ENCODE data around the gene MAP1S.
A peak's percentile ranks its signal among the peaks of the same experiment; 100 is the strongest.

Gene MAP1S

DNA sequence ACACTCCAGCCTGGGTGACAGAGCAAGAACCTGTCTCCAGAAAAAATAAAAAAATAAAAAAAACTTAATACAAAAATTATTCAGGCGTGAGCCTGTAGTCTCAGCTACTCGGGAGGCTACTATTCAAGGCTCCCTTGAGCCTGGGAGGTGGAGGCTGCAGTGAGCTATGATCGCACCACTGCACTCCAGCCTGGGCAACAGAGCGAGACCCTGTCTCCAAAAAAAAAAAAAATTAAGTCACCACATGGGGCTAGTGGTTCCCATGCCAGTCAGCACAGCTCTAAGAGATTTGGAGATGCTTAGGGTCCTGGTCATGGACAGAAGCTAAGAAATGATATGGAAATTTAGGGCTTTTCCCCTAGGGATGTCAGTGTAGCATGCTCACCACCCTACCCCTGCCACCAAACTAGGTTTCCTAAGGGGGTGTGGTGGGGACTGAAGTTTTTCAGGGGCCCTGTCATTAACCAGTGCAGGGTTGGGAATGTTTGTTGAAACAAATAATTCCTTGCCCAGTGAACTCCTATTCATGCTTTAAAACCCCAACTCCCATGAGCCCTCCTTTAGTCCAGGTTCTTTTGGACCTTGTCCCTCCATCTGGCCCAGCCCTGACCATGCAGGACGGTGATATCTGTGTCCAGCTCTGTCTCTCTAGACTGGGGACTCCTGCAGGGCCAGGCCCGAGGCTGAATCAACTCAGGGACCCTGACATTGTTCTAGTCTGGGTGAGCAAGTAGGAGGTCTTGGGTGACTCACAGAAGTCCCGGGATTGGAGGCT is 33.8 kb downstream of the MAP1S start:
- Histone ChIP-seq H3K9me3 (ENCODE audit: control insufficient read depth, low read length) (no peaks in the 10 kb centered on the region), H3K27me3 (ENCODE audit: control insufficient read depth in 1 of 2, insufficient read depth in 1 of 2, low read length in 2 of 2) (peaks cover 0 to 7% of the 10 kb centered on the region in 2 experiments), H3K4me1 (ENCODE audit: control insufficient read depth, insufficient read depth, low read depth, low read length) (peaks cover 10% of the 10 kb centered on the region), H2AK5ac (ENCODE audit: low read length, severe bottlenecking) (no peak overlapping the region), H3K36me3 (ENCODE audit: control insufficient read depth in 1 of 2, insufficient read depth in 2 of 2, low read depth in 1 of 2, low read length in 2 of 2) (no peaks in the 10 kb centered on the region), H3K23ac (ENCODE audit: low read length in 2 of 2) (no peak overlapping the region), H4K91ac (ENCODE audit: low read length) (no peak overlapping the region), H2BK15ac (ENCODE audit: low read depth, poor library complexity, severe bottlenecking) (no peak overlapping the region), H2BK5ac (ENCODE audit: low read depth, low read length, poor library complexity, severe bottlenecking) (no peak overlapping the region), H3K14ac (ENCODE audit: low read length in 2 of 2) (no peak overlapping the region), H3K79me1 (replicated peaks; ENCODE audit: low read length, poor library complexity, severe bottlenecking) (no peaks in the 10 kb centered on the region), H3K4ac (ENCODE audit: low read depth in 1 of 2, low read length in 2 of 2) (no peak overlapping the region), H3K9ac (ENCODE audit: low read length) (no peak overlapping the region), H3K18ac (ENCODE audit: low read depth in 1 of 2, low read length in 2 of 2) (no peak overlapping the region), H2BK120ac (ENCODE audit: low read depth, low read length) (no peak overlapping the region), H4K8ac (ENCODE audit: low read length) (no peak overlapping the region), H3K4me2 (ENCODE audit: low read length, poor library complexity, severe bottlenecking) (no peak overlapping the region), H2AFZ (ENCODE audit: low read depth, low read length) (no peak overlapping the region), H3K4me3 (ENCODE audit: insufficient read depth in 1 of 2, low read depth in 1 of 2, low read length in 2 of 2) (no peak overlapping the region), H2BK12ac (ENCODE audit: low read length in 2 of 2) (no peak overlapping the region), H3K27ac (ENCODE audit: low read length, poor library complexity, severe bottlenecking) (no peak overlapping the region)
- 79% methylated on average over 6 of the region's 7 CpGs for WGBS
- DNase-seq, result no peak

DNA sequence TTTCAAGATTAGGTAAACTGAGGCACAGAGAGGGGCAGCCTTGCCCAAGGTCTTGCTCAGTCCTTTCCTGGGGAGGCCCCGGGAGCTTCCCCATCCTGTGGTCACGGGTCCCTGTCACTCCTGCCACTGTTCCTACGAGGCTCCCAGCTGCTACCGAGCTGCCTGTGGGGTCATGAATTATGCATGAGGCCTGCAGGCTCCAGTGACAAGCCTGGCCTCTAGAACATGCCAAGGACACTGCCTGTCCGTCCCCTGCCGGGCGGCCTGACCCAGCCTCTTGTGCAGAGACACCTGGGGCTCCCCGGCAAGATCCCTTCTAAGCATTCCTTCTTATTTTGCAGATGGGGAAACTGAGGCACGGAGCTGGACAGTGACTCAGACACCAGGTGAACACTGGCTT is 34.7 kb downstream of the MAP1S start:
- Histone ChIP-seq H3K18ac (ENCODE audit: low read depth in 1 of 2, low read length in 2 of 2) (no peak overlapping the region), H3K9ac (ENCODE audit: low read length) (no peak overlapping the region), H3K36me3 (ENCODE audit: control insufficient read depth in 1 of 2, insufficient read depth in 2 of 2, low read depth in 1 of 2, low read length in 2 of 2) (no peaks in the 10 kb centered on the region), H3K27me3 (ENCODE audit: control insufficient read depth in 1 of 2, insufficient read depth in 1 of 2, low read length in 2 of 2) (peaks cover 0 to 1% of the 10 kb centered on the region in 2 experiments), H3K4me3 (ENCODE audit: insufficient read depth in 1 of 2, low read depth in 1 of 2, low read length in 2 of 2) (no peak overlapping the region), H3K4me2 (ENCODE audit: low read length, poor library complexity, severe bottlenecking) (no peak overlapping the region), H2BK12ac (ENCODE audit: low read length in 2 of 2) (no peak overlapping the region), H4K91ac (ENCODE audit: low read length) (peak overlapping the region; percentile 20), H3K9me3 (ENCODE audit: control insufficient read depth, low read length) (no peaks in the 10 kb centered on the region), H3K23ac (ENCODE audit: low read length in 2 of 2) (no peak overlapping the region), H3K4ac (ENCODE audit: low read depth in 1 of 2, low read length in 2 of 2) (no peak overlapping the region), H2BK120ac (ENCODE audit: low read depth, low read length) (no peak overlapping the region), H2BK15ac (ENCODE audit: low read depth, poor library complexity, severe bottlenecking) (no peak overlapping the region), H3K27ac (ENCODE audit: low read length, poor library complexity, severe bottlenecking) (no peak overlapping the region), H2BK5ac (ENCODE audit: low read depth, low read length, poor library complexity, severe bottlenecking) (no peak overlapping the region), H3K4me1 (ENCODE audit: control insufficient read depth, insufficient read depth, low read depth, low read length) (peaks cover 10% of the 10 kb centered on the region), H2AFZ (ENCODE audit: low read depth, low read length) (no peak overlapping the region), H3K79me1 (replicated peaks; ENCODE audit: low read length, poor library complexity, severe bottlenecking) (no peaks in the 10 kb centered on the region), H2AK5ac (ENCODE audit: low read length, severe bottlenecking) (no peak overlapping the region), H4K8ac (ENCODE audit: low read length) (peak overlapping the region; percentile 4), H3K14ac (ENCODE audit: low read length in 2 of 2) (no peak overlapping the region)
- no peak for DNase-seq
- WGBS, result 74% methylated on average over 9 of the region's 9 CpGs

DNA sequence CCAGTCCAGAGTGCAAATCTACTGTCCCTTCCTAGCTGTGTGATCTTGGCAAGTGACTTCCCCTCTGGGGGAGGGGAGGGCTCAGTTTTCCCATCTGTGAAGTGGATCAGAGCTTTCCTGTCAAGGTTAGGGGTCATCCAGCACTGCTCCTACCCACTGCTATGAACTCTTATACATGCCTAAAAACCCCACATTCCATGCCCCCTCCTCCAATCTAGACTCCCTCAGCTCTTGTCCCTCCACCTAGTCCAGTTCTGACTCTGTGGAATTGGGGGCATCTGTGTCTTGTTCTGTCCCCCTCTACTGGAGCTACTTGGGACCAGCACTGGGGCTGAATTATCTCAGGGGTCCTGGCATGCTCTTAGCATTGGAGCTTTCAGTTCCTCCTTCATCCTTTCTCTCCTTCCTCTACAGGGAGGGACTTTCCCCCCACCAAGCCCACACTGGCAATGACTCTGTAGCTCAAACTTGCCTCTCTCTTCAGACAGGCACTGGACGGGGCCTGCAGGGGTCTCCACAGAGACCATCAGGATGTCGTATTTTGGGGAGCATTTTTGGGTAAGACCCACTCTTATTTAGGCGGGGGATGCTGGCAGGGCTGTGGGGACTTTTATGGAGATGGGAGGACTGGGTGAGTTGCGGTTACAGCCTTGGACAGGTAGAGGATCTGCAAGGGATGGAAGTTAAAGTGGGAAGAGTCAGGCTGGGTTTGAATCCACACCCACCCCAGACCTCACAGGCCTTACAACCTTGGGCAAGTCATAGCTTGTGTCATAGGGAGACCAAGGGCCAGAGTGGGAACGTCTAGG is 35.6 kb downstream of the MAP1S start:
- no peak overlapping the region for H3K23ac ChIP-seq (ENCODE audit: low read length in 2 of 2)
- no peak overlapping the region for H2BK15ac ChIP-seq (ENCODE audit: low read depth, poor library complexity, severe bottlenecking)
- H3K18ac ChIP-seq (ENCODE audit: low read depth in 1 of 2, low read length in 2 of 2), result no peak overlapping the region
- no peak overlapping the region for H4K91ac ChIP-seq (ENCODE audit: low read length)
- no peak overlapping the region for H3K14ac ChIP-seq (ENCODE audit: low read length in 2 of 2)
- H3K9me3 ChIP-seq (ENCODE audit: control insufficient read depth, low read length), result no peaks in the 10 kb centered on the region
- no peak overlapping the region for H3K4me2 ChIP-seq (ENCODE audit: low read length, poor library complexity, severe bottlenecking)
- peaks cover 10% of the 10 kb centered on the region for H3K4me1 ChIP-seq (ENCODE audit: control insufficient read depth, insufficient read depth, low read depth, low read length)
- H2AK5ac ChIP-seq (ENCODE audit: low read length, severe bottlenecking), result no peak overlapping the region
- no peak overlapping the region for H2AFZ ChIP-seq (ENCODE audit: low read depth, low read length)
- no peak for DNase-seq
- no peak overlapping the region for H2BK120ac ChIP-seq (ENCODE audit: low read depth, low read length)
- 63% methylated on average over 5 of the region's 5 CpGs for WGBS
- no peak overlapping the region for H2BK12ac ChIP-seq (ENCODE audit: low read length in 2 of 2)
- H3K79me1 ChIP-seq (replicated peaks; ENCODE audit: low read length, poor library complexity, severe bottlenecking), result no peaks in the 10 kb centered on the region
- no peaks in the 10 kb centered on the region for H3K27me3 ChIP-seq (ENCODE audit: control insufficient read depth in 1 of 2, insufficient read depth in 1 of 2, low read length in 2 of 2)
- no peak overlapping the region for H3K4me3 ChIP-seq (ENCODE audit: insufficient read depth in 1 of 2, low read depth in 1 of 2, low read length in 2 of 2)
- H3K9ac ChIP-seq (ENCODE audit: low read length), result no peak overlapping the region
- H3K36me3 ChIP-seq (ENCODE audit: control insufficient read depth in 1 of 2, insufficient read depth in 2 of 2, low read depth in 1 of 2, low read length in 2 of 2), result no peaks in the 10 kb centered on the region
- H3K4ac ChIP-seq (ENCODE audit: low read depth in 1 of 2, low read length in 2 of 2), result no peak overlapping the region
- H2BK5ac ChIP-seq (ENCODE audit: low read depth, low read length, poor library complexity, severe bottlenecking), result no peak overlapping the region
- H3K27ac ChIP-seq (ENCODE audit: low read length, poor library complexity, severe bottlenecking), result no peak overlapping the region
- H4K8ac ChIP-seq (ENCODE audit: low read length), result no peak overlapping the region

GRCh38 chr19:17755443-17755890 is 36.2 kb downstream of the MAP1S start:
- no peak overlapping the region for H4K8ac ChIP-seq (ENCODE audit: low read length)
- H3K23ac ChIP-seq (ENCODE audit: low read length in 2 of 2), result no peak overlapping the region
- H3K36me3 ChIP-seq (ENCODE audit: control insufficient read depth in 1 of 2, insufficient read depth in 2 of 2, low read depth in 1 of 2, low read length in 2 of 2), result no peaks in the 10 kb centered on the region
- H3K14ac ChIP-seq (ENCODE audit: low read length in 2 of 2), result no peak overlapping the region
- no peak overlapping the region for H3K27ac ChIP-seq (ENCODE audit: low read length, poor library complexity, severe bottlenecking)
- H4K91ac ChIP-seq (ENCODE audit: low read length), result no peak overlapping the region
- no peak overlapping the region for H3K4ac ChIP-seq (ENCODE audit: low read depth in 1 of 2, low read length in 2 of 2)
- no peak overlapping the region for H2AK5ac ChIP-seq (ENCODE audit: low read length, severe bottlenecking)
- H3K4me3 ChIP-seq (ENCODE audit: insufficient read depth in 1 of 2, low read depth in 1 of 2, low read length in 2 of 2), result no peak overlapping the region
- H3K79me1 ChIP-seq (replicated peaks; ENCODE audit: low read length, poor library complexity, severe bottlenecking), result no peaks in the 10 kb centered on the region
- H2BK12ac ChIP-seq (ENCODE audit: low read length in 2 of 2), result no peak overlapping the region
- H2AFZ ChIP-seq (ENCODE audit: low read depth, low read length), result no peak overlapping the region
- H3K27me3 ChIP-seq (ENCODE audit: control insufficient read depth in 1 of 2, insufficient read depth in 1 of 2, low read length in 2 of 2), result no peaks in the 10 kb centered on the region
- no peak overlapping the region for H3K4me2 ChIP-seq (ENCODE audit: low read length, poor library complexity, severe bottlenecking)
- WGBS, result 93% methylated on average over 1 of the region's 1 CpG
- peaks cover 10% of the 10 kb centered on the region for H3K4me1 ChIP-seq (ENCODE audit: control insufficient read depth, insufficient read depth, low read depth, low read length)
- H3K18ac ChIP-seq (ENCODE audit: low read depth in 1 of 2, low read length in 2 of 2), result no peak overlapping the region
- no peak overlapping the region for H2BK120ac ChIP-seq (ENCODE audit: low read depth, low read length)
- H3K9ac ChIP-seq (ENCODE audit: low read length), result no peak overlapping the region
- DNase-seq, result no peak
- no peaks in the 10 kb centered on the region for H3K9me3 ChIP-seq (ENCODE audit: control insufficient read depth, low read length)
- H2BK15ac ChIP-seq (ENCODE audit: low read depth, poor library complexity, severe bottlenecking), result no peak overlapping the region
- no peak overlapping the region for H2BK5ac ChIP-seq (ENCODE audit: low read depth, low read length, poor library complexity, severe bottlenecking)

Data from mesenchymal stem cell (in vitro differentiated cells and primary cell).